ENCODE measurements around the gene PROX2.

Gene PROX2

DNA sequence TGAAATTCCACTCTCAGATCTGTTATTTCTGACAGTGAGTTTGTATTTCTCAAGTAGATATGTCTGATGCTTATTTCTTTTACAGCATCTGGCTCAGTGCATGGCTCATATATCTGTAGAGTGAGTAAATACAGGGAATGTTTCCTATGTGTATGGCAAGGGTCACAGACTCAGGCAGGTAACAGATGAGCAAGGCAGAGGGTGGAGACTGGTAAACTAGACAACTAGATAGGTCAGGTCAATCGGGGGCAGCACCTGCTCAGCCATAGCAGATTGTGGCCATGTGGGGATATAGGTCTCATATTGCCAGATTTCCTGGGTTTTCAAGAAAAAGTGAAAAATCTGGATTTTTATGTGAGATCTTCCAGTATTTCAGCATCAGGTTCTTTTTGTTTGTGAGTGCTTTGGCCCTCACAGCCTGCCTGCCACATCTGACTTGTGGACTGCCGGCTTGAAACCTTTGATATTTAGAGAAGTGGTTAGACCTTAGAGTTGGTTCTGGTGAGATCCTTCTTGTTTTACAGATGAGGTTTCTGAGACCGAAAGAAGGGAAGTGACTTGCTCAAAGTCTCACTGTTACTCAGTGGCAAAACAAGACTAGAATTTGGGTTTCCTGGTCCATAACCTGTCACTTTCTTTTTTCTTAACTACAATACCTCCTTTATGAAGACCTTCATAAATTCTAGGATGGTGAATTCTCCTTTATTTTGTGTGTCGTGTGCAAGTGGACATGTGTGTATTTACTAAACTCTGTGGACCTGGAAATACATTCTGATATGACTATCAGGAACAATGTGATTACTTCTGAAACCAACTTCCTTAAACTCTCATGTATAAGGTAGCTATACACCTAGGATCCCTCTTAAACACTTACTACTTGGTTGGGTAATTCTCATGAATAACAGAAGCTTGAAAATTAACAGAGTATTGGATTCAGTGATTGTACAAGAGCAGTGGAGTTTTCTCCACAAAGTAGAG lies 34.4 kb downstream of the PROX2 start:
- DNase-seq = no peak

DNA sequence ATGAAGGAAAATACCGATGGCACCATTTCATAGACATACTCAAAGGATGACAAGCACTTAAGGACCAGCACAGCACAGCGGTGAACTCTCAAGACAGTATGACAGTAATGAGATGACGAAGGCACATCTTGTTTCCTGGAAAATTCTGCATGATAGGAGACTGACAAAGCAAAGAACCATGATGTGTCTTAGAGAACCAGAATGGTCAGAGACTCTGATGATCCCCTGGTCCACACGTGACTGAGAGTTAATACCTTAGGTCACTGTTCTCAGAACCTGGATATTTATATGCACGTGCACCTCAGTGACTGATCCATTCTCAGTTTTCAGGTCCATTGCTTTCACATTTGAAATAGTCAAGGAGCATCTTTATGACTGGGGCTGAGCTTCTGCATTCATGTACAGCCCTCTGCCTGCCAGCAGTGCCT lies 35.3 kb downstream of the PROX2 start:
- no peak for DNase-seq

DNA sequence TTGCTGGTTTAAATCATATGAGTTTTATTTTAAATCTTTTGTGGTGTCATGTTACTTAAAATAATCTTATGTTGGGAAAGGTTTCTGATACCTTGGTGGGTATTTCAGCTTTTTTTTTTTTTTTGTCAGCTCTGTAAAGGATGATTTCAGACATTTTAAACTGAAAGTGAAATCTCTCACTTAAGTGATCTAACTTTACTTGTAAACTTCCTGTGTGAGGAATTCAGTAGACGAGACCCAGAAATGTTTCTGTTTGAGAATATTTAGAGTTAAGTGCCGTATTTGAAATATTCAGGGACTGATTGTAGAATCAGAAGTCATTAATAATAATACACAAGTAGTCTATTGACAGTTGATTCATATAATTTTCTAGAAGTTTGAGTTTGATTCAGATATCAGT lies 37.8 kb downstream of the PROX2 start:
- no peak for DNase-seq

DNA sequence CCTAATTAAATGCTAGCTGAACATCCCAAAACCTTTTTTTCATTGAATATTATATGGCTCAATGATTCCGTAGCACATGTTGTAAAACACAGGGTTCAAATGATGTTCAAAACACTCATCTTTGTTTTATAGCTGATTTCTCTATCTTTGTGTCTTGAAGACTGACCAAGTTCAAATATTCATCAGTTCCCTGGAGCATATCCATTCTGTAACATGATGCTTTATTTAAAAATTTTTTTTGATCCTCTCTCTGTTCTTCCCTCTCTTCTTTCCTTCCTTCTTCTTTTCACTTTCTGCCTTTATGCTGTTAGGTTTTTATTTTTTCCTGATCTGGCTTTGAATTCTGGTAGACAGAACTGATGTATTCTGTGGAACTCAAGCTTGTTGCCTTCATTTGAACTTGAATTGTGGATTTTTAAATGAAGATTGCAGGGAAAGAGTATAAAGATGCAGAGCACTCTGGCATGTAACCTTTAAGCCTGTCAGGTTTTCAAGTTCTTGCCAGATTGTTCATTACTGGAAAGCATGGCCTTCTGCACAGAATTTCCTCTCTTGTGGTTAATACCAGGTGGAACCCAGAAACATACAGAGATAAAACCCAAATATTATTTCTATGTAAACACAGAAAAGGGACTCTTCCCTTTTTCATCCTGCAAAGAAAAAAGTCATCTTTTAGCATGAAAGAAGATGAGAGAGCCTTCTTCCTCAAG lies 39.5 kb downstream of the PROX2 start:
- no peak for DNase-seq

DNA sequence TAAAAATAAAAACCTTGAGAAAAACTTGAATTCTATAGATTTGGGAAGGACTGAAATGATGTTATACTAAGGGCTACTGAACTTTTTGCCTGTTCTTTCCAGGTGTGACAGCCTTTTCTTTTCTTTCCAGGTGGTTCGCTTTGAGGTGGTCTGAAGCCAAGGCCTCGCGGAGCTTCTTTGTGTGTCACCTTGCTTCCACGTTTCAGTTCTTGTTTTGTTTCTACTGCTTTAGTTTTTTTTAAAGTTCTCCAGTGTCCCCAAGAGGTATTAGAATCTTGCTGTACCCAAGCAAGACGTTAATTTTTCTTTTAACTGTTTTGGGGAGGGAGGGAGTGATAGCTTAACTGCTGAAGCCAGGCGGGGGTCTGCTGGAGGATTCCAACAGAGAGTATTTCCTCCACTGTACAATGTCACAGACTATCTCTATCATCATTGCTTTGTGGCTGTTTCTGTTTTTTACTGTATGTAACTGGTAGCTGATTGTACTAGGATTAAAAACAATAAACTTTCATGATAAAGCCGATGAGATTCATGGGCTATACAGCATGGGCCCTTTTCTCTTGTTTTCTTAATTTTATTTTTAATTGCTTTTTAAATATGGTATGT lies 40.2 kb downstream of the PROX2 start:
- no peak for DNase-seq

DNA sequence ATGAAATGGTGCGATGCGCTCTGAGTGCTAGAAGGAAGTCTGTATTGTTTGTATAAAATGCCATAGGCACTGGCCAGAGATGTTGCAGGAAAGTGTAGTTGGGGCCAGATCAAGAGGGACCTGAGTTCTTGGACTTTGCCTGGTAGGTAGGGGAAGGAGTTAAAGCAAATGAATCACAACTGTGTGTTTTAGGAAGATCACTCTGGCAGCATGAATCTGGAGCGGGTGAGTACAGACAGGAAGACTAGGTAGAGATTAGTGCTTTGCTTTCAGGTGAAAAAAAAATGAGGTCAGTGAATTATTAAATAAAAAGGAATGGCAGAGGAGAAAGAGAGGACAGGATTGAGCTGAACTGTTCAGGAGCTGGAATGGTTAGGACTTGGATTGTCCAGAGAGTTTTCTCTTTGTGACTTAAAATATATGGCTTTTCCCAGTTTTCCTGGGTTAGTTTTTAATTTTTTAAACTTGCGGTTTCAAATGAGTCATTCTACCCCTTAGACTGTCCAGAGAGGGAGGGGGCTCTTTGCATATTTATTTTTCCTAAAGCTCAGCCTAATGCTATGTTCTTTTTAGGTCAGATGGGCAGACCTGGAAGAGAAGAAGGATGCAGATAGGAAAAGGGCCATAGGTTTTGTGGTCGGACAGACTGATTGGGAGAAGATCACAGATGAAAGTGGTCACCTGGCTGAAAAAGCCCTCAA lies 41.1 kb downstream of the PROX2 start:
- DNase-seq = no peak

DNA sequence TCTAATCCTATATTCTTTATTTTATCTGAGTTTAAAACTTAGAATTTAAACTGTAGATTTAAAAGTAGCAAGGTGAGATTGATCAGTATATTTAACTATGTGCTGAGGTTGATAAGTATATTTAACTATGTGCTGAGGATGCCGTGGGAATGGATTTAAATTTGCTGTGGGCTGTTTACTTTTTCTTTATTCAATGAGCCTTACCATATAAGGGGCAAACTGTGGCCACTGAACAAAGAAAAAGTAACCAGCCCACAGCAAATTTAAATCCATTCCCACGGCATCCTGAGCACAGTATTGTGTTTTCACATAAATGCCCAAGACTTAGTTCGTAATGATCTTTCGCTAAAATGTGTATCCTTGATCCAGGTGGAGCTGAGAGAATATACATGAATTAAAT lies 43.1 kb downstream of the PROX2 start:
- DNase-seq = no peak

DNA sequence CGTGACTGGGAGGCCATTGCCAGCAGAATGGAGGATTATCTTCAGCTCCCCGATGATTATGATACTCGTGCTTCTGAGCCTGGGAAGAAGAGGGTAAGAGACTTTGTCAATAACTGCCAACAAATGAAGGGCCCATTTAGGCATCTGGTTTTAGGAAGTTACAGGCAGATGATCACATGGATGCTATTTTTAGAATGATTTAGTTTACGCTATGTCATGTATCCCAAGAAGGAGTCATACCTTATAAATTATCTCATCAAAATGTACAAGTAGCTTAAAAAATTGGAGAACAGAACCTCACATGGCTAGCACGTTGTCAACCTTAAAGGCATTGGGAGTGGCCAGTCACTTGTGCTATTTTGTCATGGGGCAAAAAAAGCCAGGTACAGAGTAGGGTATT lies 46.7 kb downstream of the PROX2 start:
- no peak for DNase-seq

DNA sequence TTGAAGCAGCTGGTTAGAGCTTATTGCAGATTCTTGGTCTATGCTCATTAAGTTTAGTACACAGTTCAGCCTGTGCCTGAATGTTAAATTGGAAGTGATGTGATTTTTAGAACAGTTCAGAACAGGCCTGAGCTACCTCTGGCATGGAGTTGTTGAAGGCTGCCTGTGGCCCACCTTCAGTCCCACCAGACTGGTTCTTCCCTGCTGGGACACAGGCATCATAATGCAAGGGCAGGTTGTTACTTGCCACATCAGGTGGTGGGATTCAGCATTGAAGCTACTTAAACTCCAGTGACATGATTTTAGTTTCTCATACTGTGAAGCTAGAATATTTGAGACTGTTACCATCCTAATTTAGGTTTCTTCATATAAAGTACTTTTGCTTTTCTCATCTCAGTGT lies 49.4 kb downstream of the PROX2 start:
- DNase-seq = no peak
